ENCODE results near the gene CGB1. TPM values are rescaled to one million over a fixed set of nuclear protein-coding genes. Genes with fewer than 3 reads are reported as not detected.
A peak's percentile ranks its signal among the peaks of the same experiment; 100 is the strongest.

The CGB1 gene
- total and polyA plus RNA-seq, 9 of the 15 experiments (the other 6 are each of a cell fraction or from before 2014, with no cell fraction given), result not detected

DNA sequence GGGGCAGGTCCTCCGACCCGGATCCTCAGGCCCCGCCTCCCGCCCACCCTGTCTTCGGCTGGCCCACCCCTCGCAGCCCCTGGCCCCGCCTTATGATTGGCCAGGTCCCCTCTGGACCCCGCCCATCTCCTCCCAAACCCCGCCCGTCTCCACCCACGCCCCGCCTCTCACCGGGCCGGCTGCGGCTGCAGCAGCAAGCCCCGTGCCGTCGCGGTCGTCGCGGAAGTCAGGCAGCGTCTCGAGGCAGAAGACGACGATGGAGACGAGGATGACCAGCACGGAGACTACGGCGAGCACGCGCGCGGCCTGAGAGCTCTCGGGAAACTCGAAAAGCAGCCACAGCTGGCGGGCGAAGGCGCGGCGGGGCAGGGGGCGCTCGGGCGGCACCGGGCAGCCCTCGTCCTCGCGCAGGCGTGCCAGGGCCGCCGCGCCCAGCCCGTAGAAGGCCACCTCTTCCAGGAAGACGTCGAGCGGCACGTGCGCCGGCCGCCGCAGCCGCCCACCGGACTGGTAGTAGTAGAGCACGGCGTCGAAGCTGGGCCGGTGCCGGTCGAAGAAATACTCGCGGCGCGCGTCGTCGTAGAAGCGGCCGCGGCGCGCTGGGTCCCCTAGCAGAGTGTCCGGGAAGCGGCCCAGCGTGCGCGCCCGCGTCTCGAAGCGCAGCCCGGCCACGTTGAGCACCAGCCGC is 35.3 kb upstream of the CGB1 start (continued):
- 0 out of 2 replicates have a peak, but pooled peaks have one; percentile 35 for TF ChIP-seq MAX (CRISPR knock-in tag; IDR thresholded peaks at IDR 0.05)

- in situ Hi-C loops (cut with MboI), result no loop called here
- TF ChIP-seq RCOR1 (IDR thresholded peaks at IDR 0.05; ENCODE audit: borderline replicate concordance in 1 of 2, low read depth in 2 of 2, low read length in 2 of 2), result no peak
- no peak for TF ChIP-seq NFIX (CRISPR knock-in tag; IDR thresholded peaks at IDR 0.05; ENCODE audit: low read depth)
- TF ChIP-seq SMAD1 (IDR thresholded peaks at IDR 0.05; ENCODE audit: low read depth, low read length, partially characterized antibody), result no peak
- no peak for TF ChIP-seq TGIF2 (CRISPR knock-in tag; IDR thresholded peaks at IDR 0.05)
- no peak for TF ChIP-seq BMI1 (IDR thresholded peaks at IDR 0.05; ENCODE audit: low read length)
- TF ChIP-seq NFIC (IDR thresholded peaks at IDR 0.05), result no peak
- TF ChIP-seq, protein P1, sequence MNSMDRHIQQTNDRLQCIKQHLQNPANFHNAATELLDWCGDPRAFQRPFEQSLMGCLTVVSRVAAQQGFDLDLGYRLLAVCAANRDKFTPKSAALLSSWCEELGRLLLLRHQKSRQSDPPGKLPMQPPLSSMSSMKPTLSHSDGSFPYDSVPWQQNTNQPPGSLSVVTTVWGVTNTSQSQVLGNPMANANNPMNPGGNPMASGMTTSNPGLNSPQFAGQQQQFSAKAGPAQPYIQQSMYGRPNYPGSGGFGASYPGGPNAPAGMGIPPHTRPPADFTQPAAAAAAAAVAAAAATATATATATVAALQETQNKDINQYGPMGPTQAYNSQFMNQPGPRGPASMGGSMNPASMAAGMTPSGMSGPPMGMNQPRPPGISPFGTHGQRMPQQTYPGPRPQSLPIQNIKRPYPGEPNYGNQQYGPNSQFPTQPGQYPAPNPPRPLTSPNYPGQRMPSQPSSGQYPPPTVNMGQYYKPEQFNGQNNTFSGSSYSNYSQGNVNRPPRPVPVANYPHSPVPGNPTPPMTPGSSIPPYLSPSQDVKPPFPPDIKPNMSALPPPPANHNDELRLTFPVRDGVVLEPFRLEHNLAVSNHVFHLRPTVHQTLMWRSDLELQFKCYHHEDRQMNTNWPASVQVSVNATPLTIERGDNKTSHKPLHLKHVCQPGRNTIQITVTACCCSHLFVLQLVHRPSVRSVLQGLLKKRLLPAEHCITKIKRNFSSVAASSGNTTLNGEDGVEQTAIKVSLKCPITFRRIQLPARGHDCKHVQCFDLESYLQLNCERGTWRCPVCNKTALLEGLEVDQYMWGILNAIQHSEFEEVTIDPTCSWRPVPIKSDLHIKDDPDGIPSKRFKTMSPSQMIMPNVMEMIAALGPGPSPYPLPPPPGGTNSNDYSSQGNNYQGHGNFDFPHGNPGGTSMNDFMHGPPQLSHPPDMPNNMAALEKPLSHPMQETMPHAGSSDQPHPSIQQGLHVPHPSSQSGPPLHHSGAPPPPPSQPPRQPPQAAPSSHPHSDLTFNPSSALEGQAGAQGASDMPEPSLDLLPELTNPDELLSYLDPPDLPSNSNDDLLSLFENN (IDR thresholded peaks at IDR 0.05; ENCODE audit: low read depth in 2 of 2, low read length in 2 of 2), result no peak
- no peak for TF ChIP-seq HIVEP1 (CRISPR knock-in tag; IDR thresholded peaks at IDR 0.05)
- no peak for TF ChIP-seq HSF4 (CRISPR knock-in tag; IDR thresholded peaks at IDR 0.05; ENCODE audit: borderline replicate concordance)
- TF ChIP-seq GTF2A2 (tag; IDR thresholded peaks at IDR 0.05), result no peak
- no peaks in the 10 kb centered on the region for H3K36me3 ChIP-seq (ENCODE audit: control insufficient read depth, insufficient read depth, low read length)
- WGBS (ENCODE audit: insufficient coverage, low coverage, missing lambda C conversion rate), result 36% methylated on average over 20 of the region's 21 CpGs
- FAIRE-seq (no peak), ATAC-seq (no peak), DNase-seq (ENCODE audit: extremely low read depth in 1 of 4, low spot score in 3 of 4) (no peak)
- peaks cover 9 to 35% of the 10 kb centered on the region in 2 experiments; a peak in 4 of 5 replicates for H3K4me1 ChIP-seq (replicated peaks in 1 of 2; ENCODE audit: control insufficient read depth in 2 of 2, insufficient read depth in 2 of 2, low read length in 2 of 2)
- no peak overlapping the region for H3K9ac ChIP-seq (ENCODE audit: insufficient read depth in 1 of 2, low read depth in 2 of 2, low read length in 2 of 2)
- no TSS peak for BruUV-seq (replicated peaks)
- no peak overlapping the region for H3K4me2 ChIP-seq (ENCODE audit: insufficient read depth, low read length)
- H3K27me3 ChIP-seq (ENCODE audit: control insufficient read depth in 2 of 2, insufficient read depth in 2 of 2, low read length in 2 of 2), result peaks cover 17 to 42% of the 10 kb centered on the region in 2 experiments; a peak in 4 of 5 replicates
- H3K9me3 ChIP-seq (replicated peaks; ENCODE audit: control insufficient read depth, insufficient read depth, low read depth, low read length), result no peaks in the 10 kb centered on the region
- no peak overlapping the region for H3K27ac ChIP-seq (ENCODE audit: extremely low read depth, low read depth, low read length)
- H3K9me1 ChIP-seq (ENCODE audit: control insufficient read depth, insufficient read depth, low read length), result no peaks in the 10 kb centered on the region
- H3K79me2 ChIP-seq (ENCODE audit: control insufficient read depth, insufficient read depth, low read length), result no peaks in the 10 kb centered on the region
- intact Hi-C loops (cut with micrococcal nuclease), result loop anchor here (5.0 kb wide), 1 partner anchor 283 kb away; no protein-coding TSS in a partner anchor
- H4K20me1 ChIP-seq (replicated peaks; ENCODE audit: control insufficient read depth, insufficient read depth, low read length), result no peaks in the 10 kb centered on the region
- ChIA-PET CTCF (ENCODE audit: low intra/inter-chr PET ratio) (no interaction called here), POLR2A (interaction anchor here (0.7 to 1.6 kb wide), 5 partner anchors 10 to 62 kb away, joined by 3 to 6 read pairs (median 3); no protein-coding TSS in a partner anchor)
- no peak overlapping the region for H3K4me3 ChIP-seq
- H2AFZ ChIP-seq (ENCODE audit: low read depth, low read length), result no peak overlapping the region
These were observed 33.7 kb upstream of the CGB1 start for GRCh38 chr19:49070416-49070815.

All from K562 (cell line).